T-helper 2 cell treated with Interferon-gamma antibody and Interleukin-4, amounts not matched to agents 5 μg/mL and 100 μg/mL, for 36 hours (primary cell): Measurements from ENCODE around the gene GDPD5.

Source experiments
- DNase-seq: peaks from one replicate; pipeline ENCODE4 v3.0.0; 2021; ENCODE audit warnings: low spot score
- H3K27ac Mint-ChIP-seq: one replicate; pipeline ENCODE4 v1.8.0; 2021; ENCODE audit warnings: mild to moderate bottlenecking, mixed read lengths
- H3K27me3 Mint-ChIP-seq: one replicate; pipeline ENCODE4 v1.8.0; 2021; ENCODE audit warnings: low read depth, mixed read lengths
- H3K36me3 Mint-ChIP-seq: one replicate; pipeline ENCODE4 v1.8.0; 2021; ENCODE audit warnings: low read depth, mixed read lengths
- H3K4me1 Mint-ChIP-seq: one replicate; pipeline ENCODE4 v1.8.0; 2021; ENCODE audit warnings: low read depth, mixed read lengths
- H3K4me3 Mint-ChIP-seq: one replicate; pipeline ENCODE4 v1.8.0; 2022; ENCODE audit warnings: mild to moderate bottlenecking, moderate library complexity, mixed read lengths
- H3K9me3 Mint-ChIP-seq: one replicate; pipeline ENCODE4 v1.8.0; 2021; ENCODE audit warnings: mixed read lengths

The GDPD5 gene

DNA sequence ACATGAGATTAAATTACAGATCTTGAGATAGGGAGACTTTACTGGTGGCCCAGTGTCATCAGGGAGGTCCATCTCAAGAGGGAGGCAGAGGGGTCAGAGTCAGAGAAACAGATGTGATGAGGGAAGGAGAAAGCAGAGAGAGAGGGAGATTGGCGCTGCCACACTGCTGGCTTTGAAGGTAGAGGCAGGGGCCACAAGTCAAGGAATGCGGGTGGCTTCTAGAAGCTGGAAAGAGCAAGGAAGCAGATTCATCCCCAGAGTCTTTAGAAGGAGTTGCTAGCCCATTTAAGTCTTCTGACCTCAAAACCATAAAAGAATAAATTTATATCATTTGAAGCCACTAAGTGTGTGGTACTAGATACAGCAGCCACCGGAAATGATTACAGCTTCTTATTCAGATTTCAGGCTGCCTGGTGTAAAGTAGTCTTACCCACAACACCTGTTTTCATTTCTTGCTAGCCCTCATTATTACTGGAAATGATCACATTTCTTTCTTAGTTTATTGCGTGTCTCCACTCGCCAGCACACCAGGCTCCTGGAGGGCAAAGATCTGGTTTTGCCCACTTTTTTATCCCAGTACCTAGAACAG is 23.7 kb upstream of the GDPD5 start:
- Mint-ChIP-seq H3K4me3 (no peak overlapping the region), H3K27me3 (peaks cover 4% of the 10 kb centered on the region), H3K27ac (no peak overlapping the region), H3K9me3 (no peaks in the 10 kb centered on the region), H3K4me1 (no peaks in the 10 kb centered on the region), H3K36me3 (no peaks in the 10 kb centered on the region)
- DNase-seq = no peak

DNA sequence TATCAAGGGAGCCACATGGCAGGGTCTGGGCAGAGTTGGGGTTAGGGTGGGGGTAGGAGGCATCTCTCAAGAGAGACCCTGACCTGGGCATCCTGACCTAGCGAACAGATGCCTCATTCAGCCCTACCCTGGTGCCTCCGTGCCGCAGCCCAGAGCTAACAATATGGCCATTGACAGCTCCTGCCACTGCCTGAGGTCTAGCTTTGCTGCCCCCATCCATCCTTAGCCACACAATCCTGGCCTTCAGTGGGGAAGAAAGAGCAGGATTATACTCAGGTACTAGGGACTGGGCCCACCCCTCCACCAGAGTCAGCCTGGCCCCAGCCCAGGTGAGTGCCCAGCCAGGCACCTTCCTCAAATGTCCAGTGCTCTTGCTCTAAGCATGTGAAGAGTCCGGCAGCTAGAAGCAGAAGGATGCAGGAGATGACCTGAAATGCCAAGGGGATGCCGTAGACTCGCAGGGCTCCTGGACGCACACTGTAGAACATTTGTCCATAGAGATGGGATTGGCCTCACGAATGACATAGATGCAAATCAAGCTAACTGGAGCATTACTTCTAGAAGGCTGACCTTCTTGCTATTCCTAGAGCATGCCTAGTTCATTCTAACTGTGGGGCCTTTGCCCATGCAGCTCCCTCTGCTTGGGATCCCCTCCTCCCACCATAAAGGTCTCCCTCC is 23.0 kb upstream of the GDPD5 start:
- H3K36me3 Mint-ChIP-seq = no peaks in the 10 kb centered on the region
- no peak for DNase-seq
- H3K4me3 Mint-ChIP-seq = no peak overlapping the region
- H3K27ac Mint-ChIP-seq = no peak overlapping the region
- no peaks in the 10 kb centered on the region for H3K4me1 Mint-ChIP-seq
- peaks cover 4% of the 10 kb centered on the region for H3K27me3 Mint-ChIP-seq
- H3K9me3 Mint-ChIP-seq = no peaks in the 10 kb centered on the region

DNA sequence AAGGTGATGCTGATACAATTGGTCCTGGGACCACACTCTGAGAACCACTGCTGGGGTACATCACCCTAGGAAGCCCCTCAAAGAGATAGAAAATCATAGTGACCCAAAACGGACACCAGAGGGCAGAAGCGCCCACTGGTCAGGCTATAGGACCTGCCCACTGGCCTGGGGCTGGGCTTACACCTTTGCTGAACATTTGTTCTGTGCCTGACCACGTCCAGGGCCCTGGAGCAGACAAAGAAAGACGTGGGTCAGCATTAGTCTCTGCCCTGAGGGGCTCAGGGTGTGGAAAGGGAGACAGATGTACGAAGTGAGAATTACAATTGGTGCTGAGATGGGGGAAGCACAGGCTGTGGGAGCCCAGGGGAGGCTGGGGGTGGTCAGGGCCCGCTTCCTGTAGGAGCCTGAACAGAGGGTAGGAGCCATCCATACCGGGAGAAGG is 21.9 kb upstream of the GDPD5 start:
- H3K9me3 Mint-ChIP-seq = no peaks in the 10 kb centered on the region
- no peaks in the 10 kb centered on the region for H3K4me1 Mint-ChIP-seq
- no peak overlapping the region for H3K27ac Mint-ChIP-seq
- no peaks in the 10 kb centered on the region for H3K36me3 Mint-ChIP-seq
- H3K4me3 Mint-ChIP-seq = no peak overlapping the region
- no peak for DNase-seq
- peaks cover 4% of the 10 kb centered on the region for H3K27me3 Mint-ChIP-seq

DNA sequence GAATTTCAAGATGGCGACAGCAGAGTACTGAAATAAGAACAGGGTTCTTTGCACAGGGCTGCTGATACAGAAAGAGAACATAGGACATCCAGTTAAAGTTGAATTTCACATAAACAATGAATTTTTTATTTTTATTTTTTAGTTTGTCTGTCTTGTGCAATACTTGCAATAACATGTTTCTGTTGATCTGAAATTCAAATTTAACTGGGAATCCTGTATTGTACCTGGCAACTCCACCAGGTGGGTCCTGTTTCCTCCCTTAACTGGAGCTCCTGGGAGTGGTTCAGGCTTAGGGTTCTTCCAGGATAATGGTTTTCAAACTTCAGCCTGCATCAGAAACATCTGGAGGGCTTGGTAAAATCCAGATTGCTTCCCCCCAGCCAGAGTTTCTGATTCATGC is 21.4 kb upstream of the GDPD5 start:
- Mint-ChIP-seq H3K4me3 (no peak overlapping the region), H3K27ac (no peak overlapping the region), H3K4me1 (no peaks in the 10 kb centered on the region), H3K36me3 (no peaks in the 10 kb centered on the region), H3K27me3 (peaks cover 4% of the 10 kb centered on the region), H3K9me3 (no peaks in the 10 kb centered on the region)
- no peak for DNase-seq

DNA sequence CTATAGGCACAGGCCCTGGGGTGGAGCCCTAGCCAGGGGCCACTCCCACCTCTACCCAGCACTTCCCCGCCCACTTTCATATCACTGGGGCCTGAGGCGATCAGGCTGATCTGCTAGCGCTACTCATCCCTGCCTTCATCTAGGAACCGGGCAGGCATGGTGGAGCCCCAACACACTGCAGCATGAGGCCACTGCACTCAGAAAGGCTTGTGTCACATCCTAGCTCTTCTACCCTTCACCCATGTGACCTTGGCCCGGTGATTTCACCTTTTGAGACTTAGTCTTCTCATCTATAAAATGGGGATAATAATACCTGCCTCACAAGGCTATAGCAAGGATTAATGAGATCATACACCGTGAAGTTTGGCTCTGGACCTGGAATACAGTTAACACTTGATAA is 18.1 kb upstream of the GDPD5 start:
- DNase-seq = no peak
- no peak overlapping the region for H3K4me3 Mint-ChIP-seq
- no peaks in the 10 kb centered on the region for H3K36me3 Mint-ChIP-seq
- peaks cover 4% of the 10 kb centered on the region for H3K27me3 Mint-ChIP-seq
- no peaks in the 10 kb centered on the region for H3K9me3 Mint-ChIP-seq
- no peaks in the 10 kb centered on the region for H3K4me1 Mint-ChIP-seq
- no peak overlapping the region for H3K27ac Mint-ChIP-seq

DNA sequence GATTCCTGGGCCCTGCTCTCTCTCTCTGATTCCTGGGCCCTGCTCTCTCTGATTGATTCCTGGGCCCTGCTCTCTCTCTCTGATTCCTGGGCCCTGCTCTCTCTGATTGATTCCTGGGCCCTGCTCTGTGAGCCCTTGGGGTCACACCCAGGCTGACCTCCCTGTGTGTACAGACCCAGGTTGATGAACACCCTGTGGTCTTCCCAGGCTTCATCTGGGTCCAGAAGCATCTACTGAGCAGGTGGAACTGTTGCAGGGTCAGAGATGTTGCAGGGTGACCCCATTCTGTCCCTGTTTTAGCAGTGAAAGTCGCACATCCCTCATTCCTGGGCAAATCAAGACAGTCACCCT is 16.3 kb upstream of the GDPD5 start:
- H3K4me1 Mint-ChIP-seq = peaks cover 16% of the 10 kb centered on the region
- H3K36me3 Mint-ChIP-seq = no peaks in the 10 kb centered on the region
- no peak overlapping the region for H3K4me3 Mint-ChIP-seq
- DNase-seq = no peak
- H3K9me3 Mint-ChIP-seq = no peaks in the 10 kb centered on the region
- H3K27me3 Mint-ChIP-seq = peaks cover 4% of the 10 kb centered on the region
- no peak overlapping the region for H3K27ac Mint-ChIP-seq

DNA sequence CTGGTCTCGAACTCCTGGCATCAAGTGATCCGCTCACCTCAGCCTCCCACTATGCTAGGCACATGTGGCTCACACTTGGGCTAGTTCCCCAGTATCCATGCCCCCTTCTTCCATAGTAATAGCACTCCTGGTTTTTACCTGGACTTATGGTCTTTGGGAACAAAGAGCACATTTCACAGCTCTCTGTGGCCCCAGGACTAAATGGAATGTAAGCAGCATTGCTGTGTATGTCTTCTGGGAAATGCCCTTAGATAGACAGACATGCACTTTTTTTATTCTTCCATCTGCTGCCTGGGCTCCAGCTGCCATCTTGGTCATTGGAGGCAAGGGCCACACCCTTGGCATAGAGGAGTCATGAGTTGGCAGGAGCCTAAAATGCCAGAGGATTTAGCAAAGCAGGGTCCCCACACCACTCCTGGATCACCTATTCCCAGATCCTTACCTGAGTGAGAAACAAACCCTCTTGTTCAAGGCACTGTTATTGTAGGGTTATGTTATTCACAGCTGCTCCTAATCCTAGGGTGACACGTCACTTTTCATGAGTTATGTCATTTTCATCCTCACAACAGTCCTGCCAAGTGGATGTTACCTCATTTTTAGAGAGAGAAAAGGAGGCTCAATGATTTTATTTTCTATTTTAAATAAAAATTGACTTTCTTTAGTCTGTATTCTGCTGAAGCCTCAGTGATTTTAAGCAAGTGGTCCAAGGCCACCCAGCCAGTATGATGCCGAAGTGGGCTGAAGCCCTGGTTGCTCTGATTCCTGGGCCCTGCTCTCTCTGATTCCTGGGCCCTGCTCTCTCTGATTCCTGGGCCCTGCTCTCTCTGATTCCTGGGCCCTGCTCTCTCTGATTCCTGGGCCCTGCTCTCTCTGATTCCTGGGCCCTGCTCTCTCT is 15.7 kb upstream of the GDPD5 start:
- Mint-ChIP-seq H3K9me3 (no peaks in the 10 kb centered on the region), H3K27me3 (peaks cover 4% of the 10 kb centered on the region), H3K36me3 (no peaks in the 10 kb centered on the region), H3K4me3 (no peak overlapping the region), H3K4me1 (peaks cover 22% of the 10 kb centered on the region), H3K27ac (no peak overlapping the region)
- DNase-seq = no peak

DNA sequence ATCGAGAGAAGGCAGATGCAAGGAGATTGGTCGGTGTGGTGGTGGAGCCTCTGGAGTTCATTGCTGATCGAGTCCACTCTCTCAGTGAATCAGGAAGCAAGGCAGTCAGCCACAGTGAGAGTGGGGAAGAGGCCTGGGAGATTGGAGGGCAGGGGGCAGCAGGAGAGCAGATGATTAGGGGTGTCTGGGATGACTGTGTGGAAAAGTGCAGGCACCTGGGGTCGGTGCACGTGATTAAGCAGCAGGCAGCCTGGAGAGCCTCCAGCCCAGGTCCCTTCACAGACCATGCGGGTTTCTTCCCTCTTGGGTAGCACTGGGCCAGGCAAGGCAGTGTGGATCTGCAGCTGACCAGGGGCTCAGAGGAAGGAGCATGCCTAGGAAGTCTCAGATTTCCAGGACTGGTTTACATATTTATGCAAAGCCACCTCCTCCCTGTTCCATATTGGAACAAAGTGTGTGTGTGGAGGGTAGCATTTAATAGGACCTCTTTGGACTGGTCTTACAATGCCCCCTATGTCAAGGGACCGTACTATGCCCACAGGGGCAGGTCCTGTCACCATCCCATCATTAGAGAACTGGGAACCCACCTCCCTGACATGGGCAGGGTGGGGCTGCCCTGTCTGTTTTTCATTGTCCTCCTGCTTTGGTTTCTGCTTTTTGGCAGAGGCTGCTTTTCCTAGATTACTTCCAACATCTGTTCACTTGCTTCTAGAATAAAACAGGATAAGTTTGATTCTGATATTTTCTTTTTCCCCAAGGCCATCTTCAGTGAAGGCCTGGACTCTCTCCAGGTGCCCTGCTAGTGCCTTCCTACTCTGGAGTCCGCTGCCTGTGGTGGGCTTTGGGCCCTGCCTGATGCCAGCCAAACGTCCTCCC is 14.0 kb upstream of the GDPD5 start:
- Mint-ChIP-seq H3K4me1 (peaks cover 28% of the 10 kb centered on the region), H3K4me3 (no peak overlapping the region), H3K27me3 (no peaks in the 10 kb centered on the region), H3K9me3 (no peaks in the 10 kb centered on the region), H3K36me3 (no peaks in the 10 kb centered on the region), H3K27ac (no peak overlapping the region)
- no peak for DNase-seq

DNA sequence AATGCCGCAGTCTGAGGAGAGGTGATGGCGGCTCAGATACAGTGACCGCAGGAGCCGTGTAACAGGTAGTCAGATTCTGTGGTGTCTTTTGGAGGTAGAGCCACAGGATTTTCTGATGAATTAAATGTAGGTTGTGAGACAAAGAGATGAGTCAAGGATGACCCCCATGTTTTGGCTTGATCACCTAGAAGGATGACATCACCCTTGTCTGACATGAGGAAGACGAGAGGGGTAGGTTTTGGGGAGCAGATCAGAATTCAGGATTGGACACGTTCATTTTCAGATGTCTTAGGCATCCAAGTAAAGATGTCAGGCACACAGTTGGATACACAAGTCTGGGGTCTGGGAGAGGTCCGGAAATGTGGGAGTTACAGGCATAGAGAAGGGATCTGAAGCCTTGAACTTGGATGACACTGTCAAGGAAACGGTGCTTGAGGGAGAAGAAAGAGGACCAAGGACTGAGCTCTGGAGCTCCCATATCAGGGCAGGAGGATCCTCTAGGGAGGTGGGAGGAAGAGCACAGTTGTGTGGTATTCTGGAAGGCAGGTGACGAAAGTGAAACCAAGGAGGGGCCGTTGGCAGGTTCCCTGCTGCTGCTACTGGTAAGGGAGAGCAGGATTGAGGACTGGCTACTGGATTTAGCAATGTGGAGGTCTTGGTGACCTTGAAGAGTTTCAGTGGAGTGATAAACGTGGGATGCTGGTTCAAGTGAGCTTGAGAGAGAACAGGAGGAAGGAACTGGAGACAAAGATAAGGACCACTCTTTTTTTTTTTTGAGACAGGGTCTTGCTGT is 12.6 kb upstream of the GDPD5 start:
- Mint-ChIP-seq H3K36me3 (no peaks in the 10 kb centered on the region), H3K27me3 (no peaks in the 10 kb centered on the region), H3K4me1 (peaks cover 38% of the 10 kb centered on the region), H3K9me3 (no peaks in the 10 kb centered on the region), H3K4me3 (no peak overlapping the region), H3K27ac (peak overlapping the region; percentile 3)
- DNase-seq = no peak

DNA sequence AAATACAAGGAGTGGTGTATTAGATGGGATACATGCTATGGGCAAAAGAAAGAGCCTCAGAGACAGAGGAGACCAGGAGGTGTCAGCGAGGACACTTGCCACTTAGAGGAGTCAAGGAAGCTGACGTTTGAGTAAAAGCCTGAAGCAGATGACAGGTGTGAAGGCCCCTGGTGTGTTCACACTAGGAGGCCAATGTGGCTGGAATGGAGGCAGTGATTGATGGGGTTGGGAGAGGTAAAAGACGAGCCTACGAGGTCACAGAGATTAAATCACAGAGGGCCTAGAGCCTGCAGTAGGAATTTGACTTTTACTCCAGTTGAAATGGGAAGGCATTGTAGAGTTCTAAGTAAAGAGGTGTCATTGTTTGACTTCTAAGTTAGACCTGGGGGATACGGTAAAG is 12.0 kb upstream of the GDPD5 start:
- Mint-ChIP-seq H3K4me3 (no peak overlapping the region), H3K27me3 (no peaks in the 10 kb centered on the region), H3K36me3 (no peaks in the 10 kb centered on the region), H3K9me3 (no peaks in the 10 kb centered on the region), H3K27ac (peak overlapping the region; percentile 29), H3K4me1 (peaks cover 38% of the 10 kb centered on the region)
- DNase-seq = no peak

DNA sequence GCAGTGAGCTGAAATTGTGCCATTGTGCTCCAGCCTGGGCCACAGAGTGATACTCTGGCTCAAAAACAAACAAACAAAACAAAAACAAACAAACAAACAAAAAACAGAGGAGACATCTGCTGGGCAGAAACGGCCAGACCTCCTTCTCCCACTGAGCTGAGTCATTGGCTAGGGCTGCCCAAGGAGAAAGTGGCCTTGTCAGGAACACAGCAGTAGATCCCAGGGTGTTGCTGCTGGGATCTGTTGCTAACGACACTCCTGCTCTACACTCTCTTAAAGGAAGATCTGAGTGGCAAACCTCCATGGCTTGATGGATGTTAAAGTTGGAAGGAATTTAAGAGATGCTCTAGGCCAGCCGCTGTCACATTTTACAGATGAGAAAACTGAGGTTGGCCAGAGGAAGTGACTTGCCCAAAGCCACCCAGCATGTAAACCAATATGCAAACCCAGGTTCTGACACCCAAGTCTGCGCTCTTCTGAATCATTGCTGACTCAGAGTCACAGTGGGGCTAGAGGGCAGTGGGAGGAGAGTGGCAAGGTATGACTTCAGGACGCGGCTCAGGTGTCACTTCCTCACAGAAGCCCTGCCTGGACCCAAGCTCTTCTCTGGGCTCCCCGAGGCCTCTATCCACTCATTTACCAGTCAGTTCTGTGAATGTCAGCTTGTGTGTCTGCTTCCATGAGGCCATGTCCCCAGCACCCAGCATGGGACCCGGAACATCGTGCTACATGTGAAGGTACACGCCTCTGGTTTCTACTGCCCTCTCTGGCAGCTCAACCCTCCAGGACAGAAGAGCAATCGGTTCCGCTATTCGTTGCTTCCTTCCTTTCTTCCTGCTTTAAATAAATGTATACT is 11.3 kb upstream of the GDPD5 start:
- Mint-ChIP-seq H3K9me3 (no peaks in the 10 kb centered on the region), H3K4me3 (no peak overlapping the region), H3K36me3 (no peaks in the 10 kb centered on the region), H3K27me3 (no peaks in the 10 kb centered on the region), H3K27ac (peak overlapping the region; percentile 29), H3K4me1 (peaks cover 42% of the 10 kb centered on the region)
- peak; percentile 74 for DNase-seq

DNA sequence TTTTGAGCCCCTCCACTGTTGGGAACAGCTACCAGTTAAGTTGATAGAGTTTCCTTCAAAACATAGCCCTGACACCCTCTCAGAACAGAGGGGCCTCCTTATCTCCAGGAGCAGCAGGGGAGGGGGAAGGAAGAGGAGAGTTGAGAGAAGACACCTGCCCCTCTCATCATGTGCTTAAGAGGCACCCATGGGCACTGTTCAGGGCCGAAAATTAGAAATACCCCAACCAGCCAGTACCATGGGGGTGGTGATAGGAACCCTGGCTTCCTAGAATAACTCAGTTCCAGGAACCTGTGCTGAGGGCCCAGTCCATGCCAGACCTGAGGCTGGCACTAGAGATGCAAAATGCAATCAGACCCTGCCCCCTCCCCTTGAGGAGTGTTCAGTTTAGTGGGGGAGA is 9.3 kb upstream of the GDPD5 start:
- Mint-ChIP-seq H3K4me3 (no peak overlapping the region), H3K27me3 (no peaks in the 10 kb centered on the region), H3K27ac (no peak overlapping the region), H3K4me1 (peaks cover 58% of the 10 kb centered on the region), H3K36me3 (no peaks in the 10 kb centered on the region), H3K9me3 (no peaks in the 10 kb centered on the region)
- no peak for DNase-seq
